Cortex of kidney (tissue), 1 donor: ENCODE data around the gene KCNAB2.

Source experiments
- DNase-seq: peaks from one replicate; lab custom pipeline; 2025; lab: John Stamatoyannopoulos, UW

Gene KCNAB2

GRCh38 chr1:6109688-6110087, 64.0 kb downstream of the KCNAB2 start:
- DNase-seq, result no peak

- DNase-seq, result no peak
Measured at GRCh38 chr1:6110326-6110725, 64.6 kb downstream of the KCNAB2 start.

- no peak for DNase-seq
Measured at GRCh38 chr1:6111571-6111970, 65.9 kb downstream of the KCNAB2 start.

- DNase-seq, result no peak
Measured at GRCh38 chr1:6111991-6112689, 66.5 kb downstream of the KCNAB2 start.

- DNase-seq, result no peak
Measured at GRCh38 chr1:6112690-6113005, 67.0 kb downstream of the KCNAB2 start.

GRCh38 chr1:6113116-6113515, 67.4 kb downstream of the KCNAB2 start:
- no peak for DNase-seq

GRCh38 chr1:6113745-6114144, 68.1 kb downstream of the KCNAB2 start:
- no peak for DNase-seq

- no peak for DNase-seq
Measured at GRCh38 chr1:6116137-6116536, 70.4 kb downstream of the KCNAB2 start.

- no peak for DNase-seq
Measured at GRCh38 chr1:6117064-6117463, 71.4 kb downstream of the KCNAB2 start.

GRCh38 chr1:6117624-6118023, 71.9 kb downstream of the KCNAB2 start:
- no peak for DNase-seq

GRCh38 chr1:6118415-6118814, 72.7 kb downstream of the KCNAB2 start:
- DNase-seq, result no peak

GRCh38 chr1:6121021-6121421, 75.3 kb downstream of the KCNAB2 start:
- no peak for DNase-seq

- no peak for DNase-seq
Measured at GRCh38 chr1:6121651-6122370, 76.1 kb downstream of the KCNAB2 start.

GRCh38 chr1:6123083-6123482, 77.4 kb downstream of the KCNAB2 start:
- no peak for DNase-seq

GRCh38 chr1:6123816-6124215, 78.1 kb downstream of the KCNAB2 start:
- no peak for DNase-seq

- DNase-seq, result no peak
Measured at GRCh38 chr1:6124341-6124740, 78.7 kb downstream of the KCNAB2 start.

GRCh38 chr1:6124746-6125365, 79.2 kb downstream of the KCNAB2 start:
- no peak for DNase-seq

GRCh38 chr1:6125366-6125765, 79.7 kb downstream of the KCNAB2 start:
- no peak for DNase-seq

GRCh38 chr1:6126028-6126427, 80.3 kb downstream of the KCNAB2 start:
- DNase-seq, result no peak

GRCh38 chr1:6126521-6127067, 80.9 kb downstream of the KCNAB2 start:
- no peak for DNase-seq

GRCh38 chr1:6127587-6128163, 82.0 kb downstream of the KCNAB2 start:
- no peak for DNase-seq

GRCh38 chr1:6128276-6129081, 82.8 kb downstream of the KCNAB2 start:
- DNase-seq, result no peak
